Measurements from ENCODE around the gene DNAI1. TPM values are rescaled to one million over a fixed set of nuclear protein-coding genes. Genes with fewer than 3 reads are reported as not detected.

The DNAI1 gene
- total RNA-seq, 4 donors from 2014 or later, result 0.49 TPM; not detected in 3

DNA sequence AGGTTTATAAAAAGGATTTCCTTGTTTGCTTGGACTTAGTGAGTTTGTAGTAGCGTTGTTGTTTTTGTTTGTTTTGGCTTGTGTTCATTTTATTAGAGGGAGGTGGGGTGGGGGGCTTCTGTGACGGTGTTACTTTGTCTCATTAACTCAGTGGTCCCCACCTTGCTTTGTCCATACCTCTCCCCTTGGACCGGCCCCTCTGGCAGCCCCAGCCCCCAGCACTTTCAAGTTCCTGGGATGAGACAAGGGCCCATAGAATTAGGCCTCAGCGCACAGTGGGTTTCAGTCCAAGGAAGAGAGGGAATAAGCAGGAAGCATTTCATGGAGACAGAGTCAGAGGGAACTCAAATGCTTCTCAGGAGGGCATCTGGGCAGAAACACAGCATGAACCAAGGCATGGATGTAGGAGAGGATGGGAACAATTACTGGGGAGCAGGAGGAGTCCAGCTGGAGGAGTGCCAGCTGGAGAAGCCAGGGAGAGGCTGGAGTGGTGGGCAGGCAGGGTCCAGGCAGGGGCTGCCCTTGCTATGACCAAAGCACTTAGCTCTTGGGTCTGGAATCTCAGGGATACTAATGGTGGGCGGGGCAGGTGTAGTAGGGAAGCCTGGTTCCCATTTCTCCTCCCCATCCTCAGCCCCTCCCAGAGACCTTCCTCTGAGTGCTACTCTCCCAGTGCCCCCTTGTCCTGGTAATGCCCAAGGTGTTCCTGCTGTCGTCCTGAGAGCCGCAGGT lies 87.7 kb downstream of the DNAI1 start:
- H3K27me3 ChIP-seq, result no peaks in the 10 kb centered on the region
- TF ChIP-seq CTCF (IDR thresholded peaks at IDR 0.05 in 4 of 5, conservative IDR thresholded peaks at IDR 0.05 in 1 of 5) (no peak), POLR2A (IDR thresholded peaks at IDR 0.05) (no peak)
- H3K9me3 ChIP-seq, result no peaks in the 10 kb centered on the region
- ATAC-seq (no peak), DNase-seq (no peak)
- H3K27ac ChIP-seq, result no peak overlapping the region
- intact Hi-C loops (cut with DNase I; ENCODE audit: low total_unique reads), result no loop called here
- no peaks in the 10 kb centered on the region for H3K36me3 ChIP-seq
- no peak overlapping the region for H3K4me3 ChIP-seq
- H3K4me1 ChIP-seq, result peaks cover 0 to 6% of the 10 kb centered on the region in 2 donors
- in situ Hi-C loops (cut with MboI; ENCODE audit: low sequenced_read_pairs in 4 of 4), result no loop called here

DNA sequence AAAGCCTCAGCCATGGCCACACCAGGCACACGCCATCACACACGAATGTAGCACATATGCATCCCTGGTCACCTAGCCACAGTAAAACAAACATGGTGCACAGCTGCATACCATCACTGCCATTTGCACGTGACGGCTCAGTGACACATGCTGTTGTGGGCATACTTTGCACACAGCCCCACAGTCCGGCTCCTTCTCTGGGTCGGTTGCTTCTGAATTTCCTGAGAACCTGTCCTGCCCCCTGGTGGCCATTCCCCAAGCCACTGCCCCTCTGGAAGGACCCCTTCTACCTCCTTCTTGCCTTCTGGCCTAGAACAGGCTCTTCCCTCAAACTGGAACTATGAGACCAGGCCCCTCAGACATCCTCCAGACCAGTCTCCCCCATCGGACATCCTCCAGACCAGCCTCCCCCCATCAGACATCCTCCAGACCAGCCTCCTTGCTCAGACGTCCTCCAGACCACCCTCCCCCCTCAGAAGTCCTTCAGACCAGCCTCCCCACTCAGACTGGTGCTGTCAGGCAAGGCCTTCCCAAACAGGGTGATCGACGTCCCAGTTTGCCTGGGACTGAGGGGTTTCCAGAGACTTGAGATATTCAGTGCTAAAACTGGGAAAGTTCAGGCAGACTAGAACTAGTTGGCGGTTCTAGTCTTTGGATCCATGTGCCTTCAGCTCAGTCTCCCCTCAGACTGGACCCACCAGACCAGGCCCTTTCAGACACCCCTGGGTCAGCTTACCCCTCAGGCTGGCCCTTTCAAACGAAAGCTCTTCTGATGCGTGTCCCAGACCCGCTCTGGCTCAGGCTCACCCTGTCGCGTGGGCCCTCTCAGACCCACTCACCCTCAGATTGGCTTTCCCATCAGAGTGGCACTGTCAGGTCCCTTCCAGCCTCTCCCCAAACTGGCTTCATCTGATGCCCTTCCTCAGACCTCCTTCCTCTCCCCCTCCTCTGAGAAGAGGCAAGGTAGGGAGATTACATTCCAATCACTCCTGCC lies 88.5 kb downstream of the DNAI1 start:
- H3K36me3 ChIP-seq, result no peaks in the 10 kb centered on the region
- no peaks in the 10 kb centered on the region for H3K27me3 ChIP-seq
- H3K4me1 ChIP-seq, result peaks cover 0 to 6% of the 10 kb centered on the region in 2 donors
- intact Hi-C loops (cut with DNase I; ENCODE audit: low total_unique reads) (no loop called here), in situ Hi-C loops (cut with MboI; ENCODE audit: low sequenced_read_pairs in 4 of 4) (no loop called here)
- peak; percentile 20 to 47 for ATAC-seq
- H3K4me3 ChIP-seq, result no peak overlapping the region
- H3K9me3 ChIP-seq, result no peaks in the 10 kb centered on the region
- no peak for TF ChIP-seq POLR2A (IDR thresholded peaks at IDR 0.05)
- peak; percentile 52 to 78 (median 65) for TF ChIP-seq CTCF (IDR thresholded peaks at IDR 0.05 in 4 of 5, conservative IDR thresholded peaks at IDR 0.05 in 1 of 5)
- no peak overlapping the region for H3K27ac ChIP-seq
- peak in 1 of 2 donors; percentile 59 for DNase-seq

DNA sequence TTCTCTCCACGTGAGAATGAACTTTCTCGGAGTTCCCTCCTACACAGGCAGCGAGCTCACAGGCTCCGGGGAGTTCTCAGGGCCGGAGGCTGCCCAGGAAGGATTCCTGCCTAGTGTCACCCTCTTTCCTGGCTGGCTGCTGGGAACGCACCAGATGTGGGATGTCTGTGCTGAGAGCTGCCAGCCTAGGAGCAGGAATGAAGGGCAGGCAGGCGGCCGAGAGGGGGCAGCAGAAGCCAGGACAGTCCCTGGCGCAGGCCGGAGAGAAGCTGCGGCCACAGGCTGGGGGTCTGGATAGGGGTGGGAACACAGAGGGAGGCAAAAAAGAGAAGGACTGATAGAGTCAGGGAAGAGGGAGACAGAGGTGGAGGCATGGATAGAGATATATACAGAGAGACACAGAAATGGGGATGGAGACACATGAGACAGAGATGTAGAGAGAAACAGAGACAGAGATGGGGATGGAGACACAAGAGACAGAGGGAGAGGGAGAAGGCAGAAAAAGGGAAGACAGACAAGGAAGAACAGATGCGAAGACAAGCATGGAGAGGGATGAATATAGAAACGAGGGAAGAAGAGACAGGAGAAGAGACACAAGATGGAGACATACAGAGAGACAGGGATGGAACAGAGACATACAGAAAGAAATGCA lies 89.5 kb downstream of the DNAI1 start:
- ATAC-seq (peak; percentile 59 to 76), DNase-seq (peak; percentile 52 to 74)
- H3K4me3 ChIP-seq, result no peak overlapping the region
- TF ChIP-seq POLR2A (IDR thresholded peaks at IDR 0.05) (no peak), CTCF (IDR thresholded peaks at IDR 0.05 in 4 of 5, conservative IDR thresholded peaks at IDR 0.05 in 1 of 5) (peak; percentile 83 to 96 (median 92))
- no peaks in the 10 kb centered on the region for H3K27me3 ChIP-seq
- intact Hi-C loops (cut with DNase I; ENCODE audit: low total_unique reads) (loop anchor here (1.0 kb wide), 1 partner anchor 43 kb away; no protein-coding TSS in a partner anchor), in situ Hi-C loops (cut with MboI; ENCODE audit: low sequenced_read_pairs in 4 of 4) (no loop called here)
- H3K36me3 ChIP-seq, result no peaks in the 10 kb centered on the region
- no peaks in the 10 kb centered on the region for H3K9me3 ChIP-seq
- H3K4me1 ChIP-seq, result peaks cover 0 to 6% of the 10 kb centered on the region in 2 donors
- peak overlapping the region in 1 of 4 donors; percentile 39 for H3K27ac ChIP-seq

GRCh38 chr9:34549407-34549732 lies 90.8 kb downstream of the DNAI1 start:
- Histone ChIP-seq H3K4me1 (peaks cover 0 to 6% of the 10 kb centered on the region in 2 donors), H3K9me3 (no peaks in the 10 kb centered on the region), H3K4me3 (no peak overlapping the region), H3K27ac (peak overlapping the region in 1 of 4 donors; percentile 27), H3K27me3 (no peaks in the 10 kb centered on the region), H3K36me3 (peaks cover 0 to 2% of the 10 kb centered on the region in 2 donors)
- intact Hi-C loops (cut with DNase I; ENCODE audit: low total_unique reads), result no loop called here
- TF ChIP-seq CTCF (IDR thresholded peaks at IDR 0.05 in 4 of 5, conservative IDR thresholded peaks at IDR 0.05 in 1 of 5) (no peak), POLR2A (IDR thresholded peaks at IDR 0.05) (no peak)
- DNase-seq, result no peak
- ATAC-seq, result no peak
- in situ Hi-C loops (cut with MboI; ENCODE audit: low sequenced_read_pairs in 4 of 4), result no loop called here
